CD4-positive, alpha-beta memory T cell (primary cell): ENCODE data around the gene SMARCAL1. TPM values are rescaled to one million over a fixed set of nuclear protein-coding genes. Genes with fewer than 3 reads are reported as not detected.

ENCODE experiments used
- CTCF ChIA-PET: fragments of 350-600 bp; sonication (Branson Sonifier 250); formaldehyde crosslinking; loops from one replicate; lab custom pipeline; 2021; ENCODE audit warnings: inconsistent platforms; ENCODE audit not compliant: partially characterized antibody; lab: Charles Lee
- POLR2A ChIA-PET: fragments of 350-600 bp; sonication (Branson Sonifier 250); formaldehyde crosslinking; loops from one replicate; lab custom pipeline; 2021; ENCODE audit not compliant: partially characterized antibody; lab: Charles Lee
- DNase-seq, 5 donors: peaks; one replicate each; pipeline versions ENCODE4 v3.0.0 to v3.0.0-alpha.2; 2020 to 2022; ENCODE audit warnings: mixed read lengths in 1 of 5
- H3K27ac ChIP-seq: one replicate; pipeline ENCODE4 v1.7.0; 2013; ENCODE audit warnings: low read depth, low read length
- H3K27me3 ChIP-seq: 2 replicates; pipeline ENCODE4 v1.7.0; 2013; ENCODE audit warnings: mild to moderate bottlenecking, low read length, moderate library complexity; ENCODE audit not compliant: insufficient read depth
- H3K36me3 ChIP-seq: 2 replicates; pipeline ENCODE4 v1.7.0; 2013; ENCODE audit warnings: mild to moderate bottlenecking, low read length, moderate library complexity; ENCODE audit not compliant: insufficient read depth
- H3K4me1 ChIP-seq: 2 replicates; pipeline ENCODE4 v1.7.0; 2013; ENCODE audit warnings: mild to moderate bottlenecking, low read length, moderate library complexity; ENCODE audit not compliant: insufficient read depth
- H3K4me3 ChIP-seq, 2 donors: one replicate each; pipeline ENCODE4 v1.7.0; 2013; ENCODE audit warnings: low read length in 2 of 2, mild to moderate bottlenecking in 1 of 2
- H3K9me3 ChIP-seq, 2 donors: one replicate each; pipeline ENCODE4 v1.7.0; 2013; ENCODE audit warnings: low read length in 2 of 2, control low read depth in 1 of 2; ENCODE audit not compliant: control insufficient read depth in 1 of 2
- H3K27ac Mint-ChIP-seq, 7 donors: one replicate each; pipeline ENCODE4 v1.8.0; 2020 to 2021; ENCODE audit warnings: mixed read lengths in 7 of 7, mild to moderate bottlenecking in 6 of 7, inconsistent platforms in 3 of 7, moderate library complexity in 3 of 7
- H3K27me3 Mint-ChIP-seq, 2 donors: one replicate each; pipeline ENCODE4 v1.8.0; 2020 to 2021; ENCODE audit warnings: mixed read lengths in 2 of 2
- H3K36me3 Mint-ChIP-seq, 2 donors: one replicate each; pipeline ENCODE4 v1.8.0; 2020 to 2021; ENCODE audit warnings: mixed read lengths in 2 of 2, inconsistent platforms in 1 of 2, mild to moderate bottlenecking in 1 of 2
- H3K4me1 Mint-ChIP-seq, 4 donors: one replicate each; pipeline ENCODE4 v1.8.0; 2020 to 2021; ENCODE audit warnings: mixed read lengths in 4 of 4, mild to moderate bottlenecking in 1 of 4
- H3K4me3 Mint-ChIP-seq, 8 donors: one replicate each; pipeline ENCODE4 v1.8.0; 2020 to 2021; ENCODE audit warnings: mixed read lengths in 8 of 8, mild to moderate bottlenecking in 7 of 8, moderate library complexity in 6 of 8, inconsistent platforms in 3 of 8
- H3K9me3 Mint-ChIP-seq, 8 donors: one replicate each; pipeline ENCODE4 v1.8.0; 2020 to 2021; ENCODE audit warnings: mixed read lengths in 8 of 8, mild to moderate bottlenecking in 5 of 8, inconsistent platforms in 3 of 8, moderate library complexity in 1 of 8
- intact Hi-C: fragments of 100-400 bp; cut with micrococcal nuclease; formaldehyde crosslinking; loops from one replicate; pipeline ENCODE4 v1.15.1; 2023
- polyA plus RNA-seq, 2 donors: library from polyadenylated mRNA; unstranded; fragments of 300-500 nt; fragmentation: Illumina TruSeq; gene quantifications; one replicate each; pipeline ENCODE4 v1.2.3, GENCODE V29; 2021
- total RNA-seq, 2 experiments: library from RNA; stranded (reverse); gene quantifications; one replicate each; pipeline ENCODE4 v1.2.3, GENCODE V29; 2021

SMARCAL1 gene
- total and polyA plus RNA-seq, 4 experiments from 2014 or later, result 16.3 to 26.3 (median 24.1) TPM

GRCh38 chr2:216469661-216470060, 57.4 kb downstream of the SMARCAL1 start:
- Mint-ChIP-seq H3K27ac (peak overlapping the region in 1 of 7 donors; percentile 10), H3K36me3 (peaks cover 22 to 40% of the 10 kb centered on the region in 2 donors), H3K9me3 (no peaks in the 10 kb centered on the region), H3K27me3 (no peaks in the 10 kb centered on the region), H3K4me3 (no peak overlapping the region), H3K4me1 (peaks cover under 1 to 3% (median under 1%) of the 10 kb centered on the region in 4 donors)
- H3K27ac ChIP-seq, result no peak overlapping the region
- ChIA-PET POLR2A (interaction anchor here (0.6 kb wide), 2 partner anchors 13 to 29 kb away, joined by 3 to 4 read pairs; no protein-coding TSS in a partner anchor), CTCF (no interaction called here)
- no peaks in the 10 kb centered on the region for H3K27me3 ChIP-seq
- no peaks in the 10 kb centered on the region for H3K4me1 ChIP-seq
- no peak for DNase-seq
- no peaks in the 10 kb centered on the region for H3K9me3 ChIP-seq
- intact Hi-C loops, result no loop called here
- no peaks in the 10 kb centered on the region for H3K36me3 ChIP-seq
- no peak overlapping the region for H3K4me3 ChIP-seq

- no peak for DNase-seq
- Mint-ChIP-seq H3K27me3 (no peaks in the 10 kb centered on the region), H3K9me3 (no peaks in the 10 kb centered on the region), H3K36me3 (peaks cover 19 to 36% of the 10 kb centered on the region in 2 donors), H3K4me1 (peaks cover 7 to 15% (median 11%) of the 10 kb centered on the region in 4 donors), H3K27ac (peak overlapping the region in 1 of 7 donors; percentile 17), H3K4me3 (no peak overlapping the region)
- ChIA-PET POLR2A (no interaction called here), CTCF (no interaction called here)
- Histone ChIP-seq H3K27ac (no peak overlapping the region), H3K27me3 (no peaks in the 10 kb centered on the region), H3K36me3 (peaks cover 3% of the 10 kb centered on the region), H3K4me3 (no peak overlapping the region), H3K4me1 (peaks cover 10% of the 10 kb centered on the region), H3K9me3 (no peaks in the 10 kb centered on the region)
- intact Hi-C loops, result no loop called here
These were observed 60.9 kb downstream of the SMARCAL1 start for GRCh38 chr2:216473187-216473586.

GRCh38 chr2:216474925-216475670, 62.8 kb downstream of the SMARCAL1 start:
- no peaks in the 10 kb centered on the region for H3K27me3 ChIP-seq
- DNase-seq, result peak in 2 of 5 donors; percentile 3 to 4
- peaks cover 12% of the 10 kb centered on the region for H3K36me3 ChIP-seq
- no peaks in the 10 kb centered on the region for H3K27me3 Mint-ChIP-seq
- ChIA-PET CTCF (interaction anchor here (0.8 kb wide), 1 partner anchor 301 kb away, joined by 3 read pairs; no protein-coding TSS in a partner anchor), POLR2A (interaction anchor here (1.3 kb wide), 1 partner anchor 11 kb away, joined by 4 read pairs; no protein-coding TSS in a partner anchor)
- H3K4me3 ChIP-seq, result no peak overlapping the region
- H3K36me3 Mint-ChIP-seq, result peaks cover 22 to 42% of the 10 kb centered on the region in 2 donors
- intact Hi-C loops, result no loop called here
- H3K4me1 Mint-ChIP-seq, result peaks cover 7 to 15% (median 11%) of the 10 kb centered on the region in 4 donors
- peak overlapping the region in 5 of 7 donors; percentile 5 to 82 (median 22) for H3K27ac Mint-ChIP-seq
- peaks cover 10% of the 10 kb centered on the region for H3K4me1 ChIP-seq
- H3K27ac ChIP-seq, result no peak overlapping the region
- H3K9me3 ChIP-seq, result no peaks in the 10 kb centered on the region
- H3K4me3 Mint-ChIP-seq, result peak overlapping the region in 4 of 8 donors; percentile 13 to 57 (median 36)
- H3K9me3 Mint-ChIP-seq, result no peaks in the 10 kb centered on the region

GRCh38 chr2:216475767-216476166, 63.5 kb downstream of the SMARCAL1 start:
- Histone ChIP-seq H3K27ac (no peak overlapping the region), H3K27me3 (no peaks in the 10 kb centered on the region), H3K9me3 (no peaks in the 10 kb centered on the region), H3K4me3 (no peak overlapping the region), H3K4me1 (peaks cover 10% of the 10 kb centered on the region), H3K36me3 (peaks cover 12% of the 10 kb centered on the region)
- H3K36me3 Mint-ChIP-seq, result peaks cover 29 to 49% of the 10 kb centered on the region in 2 donors
- no peak for DNase-seq
- H3K9me3 Mint-ChIP-seq, result no peaks in the 10 kb centered on the region
- no peaks in the 10 kb centered on the region for H3K27me3 Mint-ChIP-seq
- POLR2A ChIA-PET, result interaction anchor here (1.3 kb wide), 1 partner anchor 10 kb away, joined by 4 read pairs; no protein-coding TSS in a partner anchor
- intact Hi-C loops, result no loop called here
- CTCF ChIA-PET, result no interaction called here
- H3K27ac Mint-ChIP-seq, result no peak overlapping the region
- H3K4me3 Mint-ChIP-seq, result no peak overlapping the region
- peaks cover 7 to 15% (median 11%) of the 10 kb centered on the region in 4 donors for H3K4me1 Mint-ChIP-seq

GRCh38 chr2:216477283-216478035, 65.2 kb downstream of the SMARCAL1 start:
- H3K27ac ChIP-seq, result no peak overlapping the region
- peaks cover 12% of the 10 kb centered on the region for H3K36me3 ChIP-seq
- intact Hi-C loops, result no loop called here
- DNase-seq, result no peak
- Mint-ChIP-seq H3K36me3 (peaks cover 40 to 52% of the 10 kb centered on the region in 2 donors), H3K4me1 (peaks cover 7 to 15% (median 11%) of the 10 kb centered on the region in 4 donors), H3K4me3 (no peak overlapping the region), H3K9me3 (no peaks in the 10 kb centered on the region), H3K27me3 (no peaks in the 10 kb centered on the region), H3K27ac (peak overlapping the region in 1 of 7 donors; percentile 18)
- H3K4me3 ChIP-seq, result no peak overlapping the region
- peaks cover 10% of the 10 kb centered on the region for H3K4me1 ChIP-seq
- no peaks in the 10 kb centered on the region for H3K27me3 ChIP-seq
- no peaks in the 10 kb centered on the region for H3K9me3 ChIP-seq
- POLR2A ChIA-PET, result no interaction called here
- CTCF ChIA-PET, result no interaction called here

GRCh38 chr2:216478151-216478550, 65.9 kb downstream of the SMARCAL1 start:
- Mint-ChIP-seq H3K36me3 (peaks cover 46 to 58% of the 10 kb centered on the region in 2 donors), H3K9me3 (no peaks in the 10 kb centered on the region), H3K27me3 (no peaks in the 10 kb centered on the region), H3K27ac (no peak overlapping the region), H3K4me3 (no peak overlapping the region), H3K4me1 (peaks cover 7 to 15% (median 11%) of the 10 kb centered on the region in 4 donors)
- ChIA-PET POLR2A (no interaction called here), CTCF (no interaction called here)
- H3K36me3 ChIP-seq, result peaks cover 12% of the 10 kb centered on the region
- DNase-seq, result no peak
- H3K4me3 ChIP-seq, result no peak overlapping the region
- no peaks in the 10 kb centered on the region for H3K9me3 ChIP-seq
- peaks cover 10% of the 10 kb centered on the region for H3K4me1 ChIP-seq
- intact Hi-C loops, result no loop called here
- no peaks in the 10 kb centered on the region for H3K27me3 ChIP-seq
- H3K27ac ChIP-seq, result no peak overlapping the region

GRCh38 chr2:216478791-216479190, 66.5 kb downstream of the SMARCAL1 start:
- intact Hi-C loops, result no loop called here
- H3K4me3 ChIP-seq, result no peak overlapping the region
- H3K4me1 ChIP-seq, result peaks cover 10% of the 10 kb centered on the region
- ChIA-PET POLR2A (no interaction called here), CTCF (no interaction called here)
- no peaks in the 10 kb centered on the region for H3K9me3 ChIP-seq
- Mint-ChIP-seq H3K27ac (peak overlapping the region in 2 of 7 donors; percentile 57 to 65), H3K27me3 (no peaks in the 10 kb centered on the region), H3K9me3 (no peaks in the 10 kb centered on the region), H3K36me3 (peaks cover 46 to 59% of the 10 kb centered on the region in 2 donors), H3K4me1 (peaks cover 7 to 15% (median 11%) of the 10 kb centered on the region in 4 donors), H3K4me3 (no peak overlapping the region)
- no peak for DNase-seq
- no peaks in the 10 kb centered on the region for H3K27me3 ChIP-seq
- no peak overlapping the region for H3K27ac ChIP-seq
- peaks cover 12% of the 10 kb centered on the region for H3K36me3 ChIP-seq
